RWPE2 (cell line): Measurements from ENCODE around the gene PRRC2C.
"Not testable (repeated sequence)": the region's sequence is repeated elsewhere in the genome, so short reads cannot be mapped to it uniquely, and the experiment has no call there.

Experiments
- ATAC-seq: fragments of 200-7000 bp; cut with Tn5 transposase; 3 replicates; pipeline ENCODE4 v1.9.1; 2021; ENCODE audit warnings: low read depth
- DNase-seq: peaks from one replicate; pipeline ENCODE4 v3.0.0-alpha.2; 2020; ENCODE audit warnings: low spot score
- H3K27ac ChIP-seq: fragments of 450-650 bp; 2 replicates; pipeline ENCODE4 v1.5.1; 2017; ENCODE audit warnings: mild to moderate bottlenecking; ENCODE audit not compliant: poor library complexity, severe bottlenecking
- H3K27me3 ChIP-seq: fragments of 250-450 bp; sonication (Bioruptor Pico); 2 replicates; pipeline ENCODE4 v1.5.1; 2021; ENCODE audit warnings: mild to moderate bottlenecking, moderate library complexity; ENCODE audit not compliant: insufficient read depth, poor library complexity, severe bottlenecking
- H3K36me3 ChIP-seq: fragments of 250-450 bp; sonication (Bioruptor Pico); 2 replicates; pipeline ENCODE4 v1.5.1; 2020; ENCODE audit warnings: low read depth, mild to moderate bottlenecking, moderate library complexity
- H3K4me1 ChIP-seq: fragments of 250-450 bp; sonication (Bioruptor Pico); 2 replicates; pipeline ENCODE4 v1.5.1; 2021; ENCODE audit warnings: mild to moderate bottlenecking, moderate library complexity; ENCODE audit not compliant: insufficient read depth, poor library complexity, severe bottlenecking
- H3K4me3 ChIP-seq: fragments of 250-450 bp; sonication (Bioruptor Pico); 2 replicates; pipeline ENCODE4 v1.5.1; 2021; ENCODE audit warnings: mild to moderate bottlenecking, moderate library complexity; ENCODE audit not compliant: severe bottlenecking
- H3K9me3 ChIP-seq: fragments of 250-450 bp; sonication (Bioruptor Pico); 2 replicates; pipeline ENCODE4 v1.5.1; 2021; ENCODE audit warnings: mild to moderate bottlenecking, moderate library complexity; ENCODE audit not compliant: severe bottlenecking
- TF ChIP-seq, protein P1 (sequence below): fragments of 450-650 bp; IDR thresholded peaks from one replicate; pipeline ENCODE4 v1.5.1; 2017; ENCODE audit warnings: mild to moderate bottlenecking, moderate library complexity; ENCODE audit not compliant: poor library complexity, severe bottlenecking

The PRRC2C gene

GRCh38 chr1:171613282-171613681 lies 128.0 kb downstream of the PRRC2C start:
- TF ChIP-seq, protein P1, sequence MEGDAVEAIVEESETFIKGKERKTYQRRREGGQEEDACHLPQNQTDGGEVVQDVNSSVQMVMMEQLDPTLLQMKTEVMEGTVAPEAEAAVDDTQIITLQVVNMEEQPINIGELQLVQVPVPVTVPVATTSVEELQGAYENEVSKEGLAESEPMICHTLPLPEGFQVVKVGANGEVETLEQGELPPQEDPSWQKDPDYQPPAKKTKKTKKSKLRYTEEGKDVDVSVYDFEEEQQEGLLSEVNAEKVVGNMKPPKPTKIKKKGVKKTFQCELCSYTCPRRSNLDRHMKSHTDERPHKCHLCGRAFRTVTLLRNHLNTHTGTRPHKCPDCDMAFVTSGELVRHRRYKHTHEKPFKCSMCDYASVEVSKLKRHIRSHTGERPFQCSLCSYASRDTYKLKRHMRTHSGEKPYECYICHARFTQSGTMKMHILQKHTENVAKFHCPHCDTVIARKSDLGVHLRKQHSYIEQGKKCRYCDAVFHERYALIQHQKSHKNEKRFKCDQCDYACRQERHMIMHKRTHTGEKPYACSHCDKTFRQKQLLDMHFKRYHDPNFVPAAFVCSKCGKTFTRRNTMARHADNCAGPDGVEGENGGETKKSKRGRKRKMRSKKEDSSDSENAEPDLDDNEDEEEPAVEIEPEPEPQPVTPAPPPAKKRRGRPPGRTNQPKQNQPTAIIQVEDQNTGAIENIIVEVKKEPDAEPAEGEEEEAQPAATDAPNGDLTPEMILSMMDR = no peak
- no peaks in the 10 kb centered on the region for H3K27me3 ChIP-seq
- no peak for DNase-seq
- no peaks in the 10 kb centered on the region for H3K9me3 ChIP-seq
- ATAC-seq = no peak
- no peak overlapping the region for H3K4me3 ChIP-seq
- no peaks in the 10 kb centered on the region for H3K4me1 ChIP-seq
- no peak overlapping the region for H3K27ac ChIP-seq
- H3K36me3 ChIP-seq = no peaks in the 10 kb centered on the region

DNA sequence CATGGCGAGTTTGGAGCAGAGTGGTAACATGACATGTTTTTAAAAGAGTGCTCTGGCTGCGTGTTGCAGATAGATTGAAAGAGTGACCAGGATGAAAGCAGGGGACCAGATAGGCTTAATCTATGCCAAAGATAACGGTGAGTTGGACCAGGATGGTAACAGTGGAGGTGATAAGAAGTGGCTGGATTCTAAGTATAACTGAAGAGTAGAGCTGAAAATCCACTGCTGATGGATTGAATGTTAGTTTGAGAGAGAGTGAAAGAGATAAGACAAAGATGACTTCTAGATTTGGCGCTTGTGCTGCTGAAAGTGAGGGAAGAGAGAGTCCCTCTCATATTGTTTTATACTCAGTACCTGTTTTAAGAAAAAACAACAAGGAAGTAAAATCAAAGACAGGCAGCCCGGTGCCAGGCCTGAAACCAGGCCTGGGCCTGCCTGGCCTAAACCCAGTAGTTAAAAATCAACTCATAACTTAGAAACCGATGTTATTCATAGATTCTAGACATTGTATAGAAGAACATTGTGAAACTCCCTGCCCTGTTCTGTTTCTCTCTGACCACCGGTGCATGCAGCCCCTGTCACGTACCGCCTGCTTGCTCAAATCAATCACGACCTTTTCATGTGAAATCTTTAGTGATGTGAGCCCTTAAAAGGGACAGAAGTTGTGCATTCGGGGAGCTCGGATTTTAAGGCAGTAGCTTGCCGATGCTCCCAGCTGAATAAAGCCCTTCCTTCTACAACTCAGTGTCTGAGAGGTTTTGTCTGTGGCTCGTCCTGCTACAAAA lies 130.0 kb downstream of the PRRC2C start:
- H3K27me3 ChIP-seq, H3K9me3 ChIP-seq, ATAC-seq, H3K4me3 ChIP-seq, DNase-seq, H3K27ac ChIP-seq, H3K36me3 ChIP-seq, H3K4me1 ChIP-seq: not testable (repeated sequence)

DNA sequence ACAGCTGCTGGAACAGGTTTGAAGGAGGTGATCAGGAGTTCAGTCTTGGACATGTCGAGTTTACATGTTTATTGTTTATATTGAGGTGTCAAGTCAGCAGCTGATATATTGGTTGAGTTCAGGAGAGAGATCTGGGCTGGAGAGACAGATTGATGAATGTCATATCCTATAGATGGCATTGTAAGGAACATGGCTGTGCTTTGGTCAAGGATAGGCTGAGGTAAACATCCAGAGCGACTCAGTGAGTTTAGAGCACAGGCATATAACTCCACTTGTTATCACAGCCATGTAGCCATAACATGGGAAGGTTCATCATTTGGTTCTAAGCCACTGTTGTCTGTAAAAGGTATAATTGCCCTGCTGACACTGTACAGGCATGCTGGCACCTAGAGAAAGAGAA lies 131.3 kb downstream of the PRRC2C start:
- Histone ChIP-seq H3K27me3 (no peaks in the 10 kb centered on the region), H3K9me3 (no peaks in the 10 kb centered on the region), H3K4me3 (no peak overlapping the region), H3K36me3 (no peaks in the 10 kb centered on the region), H3K4me1 (no peaks in the 10 kb centered on the region), H3K27ac (no peak overlapping the region)
- ATAC-seq (no peak), DNase-seq (no peak)
- TF ChIP-seq, protein P1 = no peak

- Histone ChIP-seq H3K9me3 (no peaks in the 10 kb centered on the region), H3K4me1 (no peaks in the 10 kb centered on the region), H3K36me3 (no peaks in the 10 kb centered on the region), H3K27ac (no peak within 1 kb of the TSS), H3K27me3 (no peaks in the 10 kb centered on the region), H3K4me3 (no peak within 1 kb of the TSS)
- ATAC-seq = no peak
- no peak for DNase-seq
- TF ChIP-seq, protein P1 = no peak
These were observed 136.8 kb downstream of the PRRC2C start, which contains the start of gene MYOCOS for GRCh38 chr1:171622152-171622462. MYOCOS (plus strand) TSS chr1:171622243; CDS start chr1:171623884, 1,641 bp downstream.

DNA sequence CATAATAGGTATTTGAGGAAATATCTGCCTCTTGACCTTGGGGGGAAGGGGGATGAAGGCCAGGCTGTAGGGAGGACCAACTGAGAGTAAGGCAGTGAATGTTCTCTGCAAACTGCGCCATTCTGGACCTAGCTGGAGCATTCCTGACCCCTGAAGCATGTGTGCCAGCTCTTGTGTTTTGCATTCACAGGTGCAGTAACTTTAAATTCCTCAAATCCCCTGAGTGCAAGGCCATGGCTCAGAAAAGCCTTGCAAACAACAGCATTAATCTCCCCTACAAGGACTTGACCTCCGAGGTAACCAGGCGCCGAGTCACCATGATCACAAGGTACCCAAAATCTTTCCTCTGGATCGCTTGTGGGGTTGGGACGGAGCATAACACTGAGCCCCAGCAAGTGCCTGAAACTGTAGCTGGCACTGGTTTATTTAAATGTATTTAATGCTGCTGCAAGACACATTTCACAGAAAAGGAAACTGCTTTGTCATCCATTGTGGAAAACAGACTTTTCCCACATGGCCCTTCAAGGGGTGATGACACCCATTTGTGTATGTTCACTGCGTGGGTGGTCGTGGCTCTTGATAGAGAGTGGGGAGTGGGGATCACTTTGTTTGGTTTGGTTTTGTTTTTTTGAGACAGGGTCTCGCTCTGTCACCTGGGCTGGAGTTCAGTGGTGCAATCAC lies 138.5 kb downstream of the PRRC2C start:
- no peak overlapping the region for H3K27ac ChIP-seq
- H3K4me1 ChIP-seq = no peaks in the 10 kb centered on the region
- no peak for ATAC-seq
- no peak overlapping the region for H3K4me3 ChIP-seq
- no peak for DNase-seq
- H3K27me3 ChIP-seq = no peaks in the 10 kb centered on the region
- H3K9me3 ChIP-seq = no peaks in the 10 kb centered on the region
- H3K36me3 ChIP-seq = no peaks in the 10 kb centered on the region
- TF ChIP-seq, protein P1 = no peak
